HuH-7 (cell line): ENCODE results near the gene ZC3H15.
A peak's percentile ranks its signal among the peaks of the same experiment; 100 is the strongest.
"Not testable (repeated sequence)": the region's sequence is repeated elsewhere in the genome, so short reads cannot be mapped to it uniquely, and the experiment has no call there.

Source experiments
- DNase-seq: peaks from one replicate; pipeline ENCODE4 v3.0.0; 2011; ENCODE audit warnings: low spot score

ZC3H15 gene

GRCh38 chr2:186485871-186486650, at the start of gene ZC3H15:
TSS of gene ZC3H15 (plus strand) at chr2:186486260. CDS start at chr2:186486383, 123 bp downstream.
- peak; percentile 90 for DNase-seq

DNA sequence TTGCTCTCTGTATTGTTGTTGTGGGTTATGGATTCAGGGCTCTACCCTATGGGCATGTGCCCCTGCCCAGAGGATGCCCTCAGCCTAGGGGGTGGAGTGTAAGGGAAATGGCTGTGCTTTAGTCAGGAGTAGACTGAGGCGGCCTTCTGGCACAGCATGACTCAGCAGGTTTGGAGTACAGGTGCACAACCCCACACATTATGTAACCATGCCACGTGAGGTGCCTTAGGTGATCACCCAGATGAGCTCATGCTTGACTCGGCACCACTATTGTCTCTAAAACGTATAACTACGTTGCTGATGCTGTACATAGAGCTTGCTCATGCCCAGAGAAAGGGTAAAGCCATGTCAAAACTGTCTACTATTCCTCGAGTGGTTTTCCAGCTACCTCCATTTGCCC, 48.3 kb upstream of the ZC3H15 start:
- no peak for DNase-seq

- not testable (repeated sequence) for DNase-seq
These were observed 46.4 kb upstream of the ZC3H15 start for GRCh38 chr2:186439673-186440095.

DNA sequence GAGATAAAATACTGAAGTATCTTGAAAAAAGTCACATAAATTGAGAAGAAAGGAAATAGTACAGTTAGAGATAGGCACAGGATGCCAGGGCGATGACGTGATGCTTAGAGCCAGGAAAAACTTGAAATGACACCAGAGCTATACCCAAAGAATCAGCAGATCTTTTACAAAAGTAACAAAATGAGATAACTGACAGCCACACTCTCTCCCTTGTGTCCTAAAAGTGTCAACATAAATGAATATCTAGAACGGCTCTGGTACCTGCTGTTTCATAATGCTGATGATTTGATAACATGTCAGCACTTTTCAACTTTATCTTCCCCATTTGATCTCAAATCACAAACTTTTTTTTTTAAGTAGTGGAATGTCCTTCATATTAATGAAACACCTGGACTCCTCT, 45.6 kb upstream of the ZC3H15 start:
- DNase-seq, result no peak

DNA sequence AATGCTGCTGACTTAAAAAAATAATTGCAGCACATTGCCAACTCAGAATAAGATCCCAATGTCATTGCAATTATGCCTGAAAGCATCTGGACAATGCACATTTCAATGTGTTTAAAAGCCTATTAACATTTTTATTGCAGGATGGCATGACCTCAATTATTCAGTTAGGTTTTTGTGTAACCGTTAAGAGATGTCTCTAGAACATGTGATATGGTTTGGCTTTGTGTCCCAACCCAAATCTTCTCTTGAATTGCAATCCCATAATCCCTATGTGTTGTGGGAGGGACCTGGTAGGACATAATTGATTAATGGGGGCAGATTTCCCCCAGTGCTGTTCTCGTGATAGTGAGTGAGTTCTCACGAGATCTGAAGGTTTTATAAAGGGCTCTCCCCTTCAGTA, 43.2 kb upstream of the ZC3H15 start:
- DNase-seq, result no peak

DNA sequence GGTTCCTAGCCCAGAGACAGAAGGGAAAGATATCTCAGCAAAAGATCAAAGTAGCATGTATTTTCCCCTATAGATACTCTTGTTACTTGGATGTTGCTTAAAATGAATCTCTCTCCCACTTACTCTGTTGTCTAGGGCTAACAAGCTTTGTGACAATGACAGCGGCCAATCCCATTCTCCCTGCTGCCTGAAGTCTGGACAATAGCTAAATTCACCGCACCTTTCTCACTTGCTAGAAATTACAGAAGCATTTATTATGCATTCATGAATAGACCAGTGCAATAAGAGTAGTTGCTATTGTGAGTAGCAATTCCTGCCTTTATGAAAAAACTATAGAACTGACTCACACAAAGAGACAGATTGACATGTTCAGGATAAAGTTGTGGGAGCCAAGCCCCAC, 42.2 kb upstream of the ZC3H15 start:
- no peak for DNase-seq

- no peak for DNase-seq
These were observed 40.6 kb upstream of the ZC3H15 start for GRCh38 chr2:186445506-186445905.

GRCh38 chr2:186455613-186456012, 30.4 kb upstream of the ZC3H15 start:
- no peak for DNase-seq

DNA sequence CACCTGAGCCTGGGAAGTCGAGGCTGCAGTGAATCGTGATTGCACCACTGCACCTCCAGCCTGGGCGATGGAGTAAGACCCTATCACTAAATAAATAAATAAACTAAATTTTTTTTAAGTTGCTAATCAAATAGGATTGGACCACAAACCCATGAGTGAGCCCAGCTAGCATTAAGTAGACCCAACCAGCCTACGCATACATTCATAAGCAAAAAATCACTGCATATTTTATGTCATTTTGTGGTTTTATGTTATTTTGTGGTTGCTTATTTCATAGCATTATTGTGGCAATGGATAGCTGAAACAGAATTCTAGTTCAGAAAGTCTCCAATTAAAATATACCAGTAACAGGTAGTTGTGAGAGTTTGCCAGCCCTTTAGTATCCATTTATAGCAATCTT, 29.1 kb upstream of the ZC3H15 start:
- DNase-seq, result no peak

GRCh38 chr2:186457908-186458307, 28.2 kb upstream of the ZC3H15 start:
- no peak for DNase-seq

GRCh38 chr2:186459009-186459408, 27.1 kb upstream of the ZC3H15 start:
- no peak for DNase-seq

DNA sequence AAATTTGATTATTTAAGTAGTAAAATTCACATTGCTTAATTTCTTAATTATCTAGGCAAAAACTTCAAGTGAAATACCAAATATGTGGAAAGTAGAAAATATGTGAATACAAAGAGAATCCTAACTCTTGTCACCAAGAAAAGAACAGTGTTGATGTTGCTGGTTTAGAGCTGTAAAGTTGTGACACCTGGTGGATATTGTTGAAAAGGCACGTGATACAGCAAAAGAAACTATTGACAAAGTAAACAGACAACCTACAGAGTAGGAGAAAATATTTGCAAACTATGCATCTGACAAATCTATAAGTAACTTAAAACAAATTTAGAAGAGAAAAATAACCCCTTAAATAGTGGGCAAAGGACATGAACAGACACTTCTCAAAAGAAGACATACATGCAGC, 25.6 kb upstream of the ZC3H15 start:
- DNase-seq, result no peak

DNA sequence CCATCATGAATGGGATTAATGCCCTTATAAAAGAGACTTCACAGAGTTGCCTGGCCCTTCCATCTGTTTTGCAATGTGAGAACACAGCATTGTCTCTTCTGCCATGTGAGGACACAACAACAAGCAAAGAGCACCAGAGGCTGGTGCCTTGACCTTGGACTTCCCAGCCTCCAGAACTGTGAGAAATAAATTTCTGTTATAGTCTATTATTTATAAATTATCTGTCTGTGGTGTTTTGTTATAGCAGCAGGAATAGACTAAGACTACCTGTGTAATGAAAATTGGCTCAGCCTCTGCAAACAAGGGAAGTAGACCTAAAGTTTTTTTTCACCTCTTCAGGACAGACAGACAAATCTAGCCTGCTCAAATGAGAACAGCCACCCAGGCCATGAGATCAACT, 19.3 kb upstream of the ZC3H15 start:
- no peak for DNase-seq

DNA sequence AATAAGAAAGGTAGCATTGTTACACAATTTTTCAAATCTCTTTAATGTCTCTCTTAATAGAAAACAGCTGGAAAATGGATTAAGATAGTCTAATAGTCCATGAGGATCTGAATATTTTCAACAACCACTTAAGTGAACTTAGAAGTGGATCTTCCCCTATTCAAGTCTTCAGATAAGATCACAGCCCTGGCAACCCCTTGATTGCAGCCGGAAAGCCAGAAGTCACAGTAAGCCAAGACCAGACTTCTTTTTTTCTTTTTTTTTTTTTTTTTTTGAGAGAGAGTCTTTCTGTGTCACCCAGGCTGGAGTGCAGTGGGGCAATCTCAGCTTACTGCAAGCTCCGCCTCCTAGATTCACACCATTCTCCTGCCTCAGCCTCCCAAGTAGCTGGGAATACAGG, 18.6 kb upstream of the ZC3H15 start:
- DNase-seq, result no peak

DNA sequence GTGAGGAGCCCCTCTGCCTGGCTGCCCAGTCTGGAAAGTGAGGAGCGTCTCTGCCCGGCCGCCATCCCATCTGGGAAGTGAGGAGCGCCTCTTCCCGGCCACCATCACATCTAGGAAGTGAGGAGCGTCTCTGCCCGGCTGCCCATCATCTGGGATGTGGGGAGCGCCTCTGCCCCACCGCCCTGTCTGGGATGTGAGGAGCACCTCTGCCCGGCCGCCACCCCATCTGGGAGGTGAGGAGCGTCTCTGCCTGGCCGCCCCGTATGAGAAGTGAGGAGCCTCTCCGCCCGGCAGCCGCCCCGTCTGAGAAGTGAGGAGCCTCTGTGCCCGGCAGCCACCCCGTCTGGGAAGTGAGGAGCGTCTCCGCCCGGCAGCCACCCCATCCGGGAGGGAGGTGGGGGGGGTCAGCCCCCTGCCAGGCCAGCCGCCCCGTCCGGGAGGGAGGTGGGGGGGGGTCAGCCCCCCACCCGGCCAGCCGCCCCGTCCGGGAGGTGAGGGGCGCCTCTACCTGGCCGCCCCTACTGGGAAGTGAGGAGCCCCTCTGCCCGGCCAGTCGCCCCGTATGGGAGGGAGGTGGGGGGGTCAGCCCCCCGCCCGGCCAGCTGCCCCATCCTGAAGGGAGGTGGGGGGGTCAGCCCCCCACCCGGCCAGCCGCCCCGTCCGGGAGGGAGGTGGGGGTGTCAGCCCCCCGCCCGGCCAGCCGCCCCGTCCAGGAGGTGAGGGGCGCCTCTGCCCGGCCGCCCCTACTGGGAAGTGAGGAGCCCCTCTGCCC, 13.2 kb upstream of the ZC3H15 start:
- not testable (repeated sequence) for DNase-seq

DNA sequence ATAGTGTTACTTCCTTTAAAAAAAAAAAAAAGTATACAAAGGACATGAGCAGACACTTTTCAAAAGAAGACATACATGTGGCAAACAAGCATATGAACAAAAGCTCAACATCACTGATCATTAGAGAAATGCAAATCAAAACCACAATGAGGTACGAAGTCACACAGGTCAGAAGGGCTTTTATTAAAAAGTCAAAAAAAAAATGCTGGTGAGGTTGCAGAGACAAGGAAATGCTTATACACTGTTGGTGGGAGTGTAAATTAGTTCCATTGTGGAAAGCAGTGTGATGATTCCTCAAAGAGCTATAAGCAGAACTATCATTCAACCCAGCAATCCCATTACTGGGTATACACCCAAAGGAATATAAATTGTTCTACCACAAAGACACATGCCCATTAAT, 11.8 kb upstream of the ZC3H15 start:
- DNase-seq, result not testable (repeated sequence)

GRCh38 chr2:186477790-186478189, 8.3 kb upstream of the ZC3H15 start:
- no peak for DNase-seq

GRCh38 chr2:186480991-186481390, 5.1 kb upstream of the ZC3H15 start:
- no peak for DNase-seq

GRCh38 chr2:186484062-186484735, 1.9 kb upstream of the ZC3H15 start:
- DNase-seq, result peak; percentile 22

DNA sequence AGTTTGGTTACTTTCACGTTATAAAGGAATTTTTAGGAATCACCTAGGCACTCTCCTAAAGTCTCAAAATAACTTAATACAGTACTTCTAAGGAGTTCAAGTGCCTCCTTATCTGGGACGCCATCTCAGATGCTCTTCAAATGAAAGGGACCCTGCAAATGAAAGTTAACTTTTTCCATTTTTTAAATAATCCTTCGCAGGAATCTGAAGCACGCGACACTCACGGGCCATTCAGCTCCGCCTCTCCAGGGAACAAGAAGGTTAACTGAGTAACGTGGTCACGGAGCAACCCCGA, 537 bp upstream of the ZC3H15 start:
- DNase-seq, result no peak

GRCh38 chr2:186486651-186487647, 889 bp downstream of the ZC3H15 start:
- DNase-seq, result no peak

- no peak for DNase-seq
These were observed 7.6 kb downstream of the ZC3H15 start for GRCh38 chr2:186493564-186494085.
